ENCODE data around the gene PDCL2. TPM values are rescaled to one million over a fixed set of nuclear protein-coding genes. Genes with fewer than 3 reads are reported as not detected.

Gene PDCL2
- polyA plus RNA-seq, 1 donor from 2014 or later, result not detected

- Histone ChIP-seq H3K79me2 (replicated peaks; ENCODE audit: insufficient read depth, low read length) (no peaks in the 10 kb centered on the region), H3K9me3 (ENCODE audit: low read length) (no peaks in the 10 kb centered on the region), H3K9ac (ENCODE audit: low read length) (no peak overlapping the region), H3K27me3 (ENCODE audit: insufficient read depth, low read depth, low read length) (no peaks in the 10 kb centered on the region), H2AFZ (ENCODE audit: low read depth, low read length) (no peak overlapping the region), H3K9me2 (ENCODE audit: insufficient read depth, low read length) (no peaks in the 10 kb centered on the region), H3K36me3 (ENCODE audit: insufficient read depth, low read length) (no peaks in the 10 kb centered on the region), H3F3A (ENCODE audit: insufficient read depth, low read length, poor library complexity, severe bottlenecking) (no peaks in the 10 kb centered on the region), H4K20me1 (ENCODE audit: insufficient read depth) (no peaks in the 10 kb centered on the region), H3K4me3 (ENCODE audit: low read length) (no peak overlapping the region), H3K4me2 (ENCODE audit: low read length) (no peak overlapping the region), H3K27ac (ENCODE audit: low read length) (no peak overlapping the region)
- TF ChIP-seq POLR2AphosphoS5 (IDR thresholded peaks at IDR 0.05) (no peak), EP300 (conservative IDR thresholded peaks at IDR 0.05; ENCODE audit: poor library complexity, severe bottlenecking) (no peak), EZH2 (IDR thresholded peaks at IDR 0.05; ENCODE audit: borderline replicate concordance, insufficient read depth, low read length, poor library complexity, severe bottlenecking) (no peak), REST (IDR thresholded peaks at IDR 0.05; ENCODE audit: borderline replicate concordance) (no peak), RAD21 (conservative IDR thresholded peaks at IDR 0.05) (no peak), MXI1 (conservative IDR thresholded peaks at IDR 0.05; ENCODE audit: poor library complexity, severe bottlenecking) (no peak), SMC3 (conservative IDR thresholded peaks at IDR 0.05; ENCODE audit: poor library complexity) (no peak), CTCF (IDR thresholded peaks at IDR 0.05; ENCODE audit: poor library complexity, severe bottlenecking) (no peak), TAF1 (IDR thresholded peaks at IDR 0.05; ENCODE audit: low read depth) (no peak)
These were observed 19.5 kb upstream of the PDCL2 start for GRCh38 chr4:55611358-55612059.

- Histone ChIP-seq H3K4me3 (ENCODE audit: low read length) (no peak overlapping the region), H2AFZ (ENCODE audit: low read depth, low read length) (no peak overlapping the region), H3K27ac (ENCODE audit: low read length) (no peak overlapping the region), H3F3A (ENCODE audit: insufficient read depth, low read length, poor library complexity, severe bottlenecking) (no peaks in the 10 kb centered on the region), H3K9me3 (ENCODE audit: low read length) (no peaks in the 10 kb centered on the region), H3K9me2 (ENCODE audit: insufficient read depth, low read length) (no peaks in the 10 kb centered on the region), H3K9ac (ENCODE audit: low read length) (no peak overlapping the region), H3K4me2 (ENCODE audit: low read length) (no peak overlapping the region), H3K79me2 (replicated peaks; ENCODE audit: insufficient read depth, low read length) (no peaks in the 10 kb centered on the region), H3K27me3 (ENCODE audit: insufficient read depth, low read depth, low read length) (no peaks in the 10 kb centered on the region), H4K20me1 (ENCODE audit: insufficient read depth) (no peaks in the 10 kb centered on the region), H3K36me3 (ENCODE audit: insufficient read depth, low read length) (no peaks in the 10 kb centered on the region)
- TF ChIP-seq EZH2 (IDR thresholded peaks at IDR 0.05; ENCODE audit: borderline replicate concordance, insufficient read depth, low read length, poor library complexity, severe bottlenecking) (no peak), POLR2AphosphoS5 (IDR thresholded peaks at IDR 0.05) (no peak), RAD21 (conservative IDR thresholded peaks at IDR 0.05) (no peak), REST (IDR thresholded peaks at IDR 0.05; ENCODE audit: borderline replicate concordance) (no peak), EP300 (conservative IDR thresholded peaks at IDR 0.05; ENCODE audit: poor library complexity, severe bottlenecking) (no peak), CTCF (IDR thresholded peaks at IDR 0.05; ENCODE audit: poor library complexity, severe bottlenecking) (no peak), MXI1 (conservative IDR thresholded peaks at IDR 0.05; ENCODE audit: poor library complexity, severe bottlenecking) (no peak), TAF1 (IDR thresholded peaks at IDR 0.05; ENCODE audit: low read depth) (no peak), SMC3 (conservative IDR thresholded peaks at IDR 0.05; ENCODE audit: poor library complexity) (no peak)
These were observed 18.3 kb upstream of the PDCL2 start for GRCh38 chr4:55610381-55610780.

All from neural cell (in vitro differentiated cells).